OCI-LY7 (cell line): ENCODE measurements around the gene IP6K2.

ENCODE experiments used
- CTCF ChIP-seq: fragments of 200-600 bp; sonication (generic); conservative IDR thresholded peaks from 2 replicates; pipeline ENCODE4 v1.5.1; 2014; ENCODE audit warnings: mild to moderate bottlenecking, antibody characterized with exemption, low read length, moderate library complexity, mixed read lengths
- EZH2phosphoT487 ChIP-seq: fragments of 200-600 bp; sonication (generic); IDR thresholded peaks from 2 replicates; pipeline ENCODE4 v1.6.1; 2018; ENCODE audit warnings: low read depth, borderline replicate concordance, mild to moderate bottlenecking, mixed run types, antibody characterized with exemption, low read length, moderate library complexity, mixed read lengths

- no peak for TF ChIP-seq CTCF
- TF ChIP-seq EZH2phosphoT487: no peak
Measured at GRCh38 chr3:48759071-48759470, 42.0 kb upstream of the IP6K2 start.
